GM12872 (cell line): ENCODE data around the gene PARK7.

ENCODE experiments used
- TF ChIP-seq, protein P1 (sequence below): IDR thresholded peaks from 3 replicates; pipeline ENCODE4 v1.5.1; 2011; ENCODE audit warnings: low read depth, mild to moderate bottlenecking, low read length, moderate library complexity; ENCODE audit not compliant: insufficient read depth

PARK7 gene

GRCh38 chr1:8003438-8004112 is 42.1 kb downstream of the PARK7 start:
- TF ChIP-seq, protein P1, sequence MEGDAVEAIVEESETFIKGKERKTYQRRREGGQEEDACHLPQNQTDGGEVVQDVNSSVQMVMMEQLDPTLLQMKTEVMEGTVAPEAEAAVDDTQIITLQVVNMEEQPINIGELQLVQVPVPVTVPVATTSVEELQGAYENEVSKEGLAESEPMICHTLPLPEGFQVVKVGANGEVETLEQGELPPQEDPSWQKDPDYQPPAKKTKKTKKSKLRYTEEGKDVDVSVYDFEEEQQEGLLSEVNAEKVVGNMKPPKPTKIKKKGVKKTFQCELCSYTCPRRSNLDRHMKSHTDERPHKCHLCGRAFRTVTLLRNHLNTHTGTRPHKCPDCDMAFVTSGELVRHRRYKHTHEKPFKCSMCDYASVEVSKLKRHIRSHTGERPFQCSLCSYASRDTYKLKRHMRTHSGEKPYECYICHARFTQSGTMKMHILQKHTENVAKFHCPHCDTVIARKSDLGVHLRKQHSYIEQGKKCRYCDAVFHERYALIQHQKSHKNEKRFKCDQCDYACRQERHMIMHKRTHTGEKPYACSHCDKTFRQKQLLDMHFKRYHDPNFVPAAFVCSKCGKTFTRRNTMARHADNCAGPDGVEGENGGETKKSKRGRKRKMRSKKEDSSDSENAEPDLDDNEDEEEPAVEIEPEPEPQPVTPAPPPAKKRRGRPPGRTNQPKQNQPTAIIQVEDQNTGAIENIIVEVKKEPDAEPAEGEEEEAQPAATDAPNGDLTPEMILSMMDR: no peak

- TF ChIP-seq, protein P1: no peak
Observed at GRCh38 chr1:8004113-8004802, 42.7 kb downstream of the PARK7 start.

DNA sequence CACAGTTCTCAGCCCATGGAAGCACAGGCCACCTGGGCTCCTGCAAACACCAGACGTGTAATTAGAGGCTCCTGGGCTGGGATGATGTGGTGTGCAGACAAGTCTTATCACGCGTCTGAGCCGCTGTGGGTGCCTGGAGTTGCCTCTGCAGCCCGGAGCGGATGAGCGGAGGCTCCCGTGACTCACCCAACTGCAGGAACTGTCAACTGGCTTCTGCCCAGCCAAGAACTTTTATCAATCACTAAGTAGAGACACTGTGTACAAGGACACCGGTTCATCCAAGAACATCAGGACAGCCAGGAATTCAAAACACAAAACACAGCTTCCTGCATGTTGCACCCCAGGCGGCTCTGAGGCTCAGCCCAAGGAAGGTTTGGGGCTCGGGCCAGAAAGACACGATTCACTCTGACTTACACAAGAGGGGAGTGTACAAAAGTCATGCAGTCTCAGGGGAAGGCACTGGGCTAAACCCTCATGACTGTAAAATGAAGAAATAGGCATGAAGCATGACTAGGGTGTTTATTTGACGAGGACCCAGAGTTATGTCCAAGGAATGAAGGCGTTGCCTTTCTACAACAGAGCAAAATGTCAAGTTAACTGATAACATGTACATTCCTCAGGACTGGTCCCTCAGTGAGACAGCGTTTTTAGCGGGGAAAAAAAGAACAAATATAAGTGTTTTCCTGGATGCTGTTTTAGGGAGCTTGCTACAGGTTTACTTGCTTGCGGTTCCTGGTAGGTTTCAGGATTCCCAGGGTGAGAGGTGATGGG is 43.5 kb downstream of the PARK7 start:
- TF ChIP-seq, protein P1: no peak

- TF ChIP-seq, protein P1: no peak
Observed at GRCh38 chr1:8006037-8006963, 44.8 kb downstream of the PARK7 start.

GRCh38 chr1:8009043-8010002 is 47.8 kb downstream of the PARK7 start:
- TF ChIP-seq, protein P1: no peak

GRCh38 chr1:8010080-8010664 is 48.7 kb downstream of the PARK7 start:
- TF ChIP-seq, protein P1: no peak
